HG02610 (cell line): Measurements from ENCODE around the gene ACOX2.
"Not testable (repeated sequence)": the region's sequence is repeated elsewhere in the genome, so short reads cannot be mapped to it uniquely, and the experiment has no call there.

Experiments
- ATAC-seq: cut with Tn5 transposase; IDR thresholded peaks from one replicate; pipeline ENCODE4 v1.9.1; 2021; ENCODE audit warnings: mild to moderate bottlenecking, moderate library complexity; ENCODE audit not compliant: unreplicated experiment

Gene ACOX2

GRCh38 chr3:58535531-58536500 is 1.2 kb downstream of the ACOX2 start:
- ATAC-seq, result no peak

DNA sequence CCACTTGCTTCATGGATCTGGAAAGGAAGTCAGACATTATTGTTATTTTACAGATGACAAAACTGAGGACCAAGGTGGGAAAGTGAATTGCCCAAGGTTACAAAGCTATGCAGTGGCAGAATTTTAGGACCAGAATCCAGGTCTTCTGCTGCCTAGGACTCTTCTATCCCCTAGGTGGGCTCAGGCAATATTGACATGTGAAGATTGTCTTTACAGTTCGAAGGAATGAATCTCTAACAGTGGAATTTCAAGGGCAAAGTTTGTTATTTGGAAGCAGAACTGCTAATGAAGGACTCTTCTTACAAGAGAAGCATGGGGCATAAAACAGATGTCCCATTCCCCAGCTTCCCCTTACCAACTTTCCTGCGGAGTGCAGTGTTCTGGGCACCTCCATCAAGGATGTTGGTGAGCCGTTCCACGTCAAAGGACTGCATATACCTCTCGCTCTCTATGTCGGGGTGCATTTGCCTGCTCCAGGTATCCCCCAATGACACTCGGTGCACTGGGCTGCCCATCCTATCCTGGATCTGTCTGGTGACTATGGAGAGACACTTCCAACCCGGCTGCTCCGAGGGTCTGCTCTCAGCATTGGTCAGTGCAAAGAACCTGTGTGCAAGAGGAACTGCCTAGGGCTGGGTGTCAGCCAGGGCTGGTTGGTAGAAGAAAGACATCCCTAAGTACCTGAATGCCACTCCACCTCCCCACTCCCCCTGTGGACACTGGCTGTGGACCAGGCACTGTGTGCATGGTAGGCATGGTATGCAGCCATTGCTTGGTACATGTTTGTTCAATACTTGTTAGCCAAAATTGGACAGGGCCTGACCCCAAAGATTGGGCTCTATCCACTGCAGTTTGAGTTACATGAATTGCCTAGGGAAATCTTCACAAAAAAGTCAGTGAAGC is 2.1 kb downstream of the ACOX2 start:
- ATAC-seq, result no peak

DNA sequence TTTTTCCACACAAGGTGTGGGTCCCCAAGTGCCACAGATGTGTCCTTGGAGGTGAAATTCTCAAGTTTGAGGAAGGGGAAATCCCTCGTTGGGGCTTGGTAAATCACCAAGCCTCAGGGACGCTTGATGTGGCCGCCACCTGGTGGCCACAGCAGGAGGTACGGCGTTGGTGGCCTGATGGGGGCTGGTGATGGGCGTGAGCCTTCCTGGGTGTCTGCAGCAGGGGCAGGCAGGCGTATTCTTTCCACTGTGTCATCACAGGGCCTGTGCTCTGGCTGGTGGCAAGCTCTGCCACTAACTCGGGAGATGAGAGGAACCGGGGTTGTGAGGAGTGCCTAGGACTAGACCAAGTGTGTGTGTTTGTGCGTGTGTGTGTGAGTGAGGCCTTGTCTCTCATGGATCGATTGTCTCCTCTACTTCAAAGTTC is 4.2 kb downstream of the ACOX2 start:
- peak; percentile 95 for ATAC-seq

GRCh38 chr3:58531956-58532355 is 5.0 kb downstream of the ACOX2 start:
- no peak for ATAC-seq

DNA sequence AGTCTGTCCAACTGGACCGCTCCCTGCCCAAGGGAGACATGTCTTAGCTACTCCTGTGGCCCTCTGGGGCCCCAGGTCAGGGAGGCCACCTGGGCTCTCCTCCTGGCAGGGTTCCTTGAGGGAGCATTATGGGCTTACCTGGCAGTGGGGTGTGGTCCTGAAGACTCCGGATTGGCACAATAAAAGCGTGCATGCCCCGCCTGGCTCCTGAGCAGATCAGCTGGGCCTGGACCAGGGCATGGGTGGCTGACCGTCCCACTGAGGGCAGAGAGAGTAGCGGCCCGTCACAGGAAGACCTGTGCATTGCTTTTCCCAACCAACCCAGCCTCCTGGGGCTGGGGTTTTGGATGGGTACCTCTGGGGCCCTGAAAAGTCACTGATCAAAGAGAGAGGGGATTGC is 5.4 kb downstream of the ACOX2 start:
- no peak for ATAC-seq

GRCh38 chr3:58530354-58530865 is 6.6 kb downstream of the ACOX2 start:
- no peak for ATAC-seq

- ATAC-seq, result no peak
Observed at GRCh38 chr3:58529516-58530353, 7.3 kb downstream of the ACOX2 start.

GRCh38 chr3:58528629-58529028 is 8.4 kb downstream of the ACOX2 start:
- no peak for ATAC-seq

- ATAC-seq, result not testable (repeated sequence)
Observed at GRCh38 chr3:58527440-58527839, 9.6 kb downstream of the ACOX2 start.

- no peak for ATAC-seq
Observed at GRCh38 chr3:58526515-58526957, 10.5 kb downstream of the ACOX2 start.

- ATAC-seq, result no peak
Observed at GRCh38 chr3:58524326-58524888, 12.6 kb downstream of the ACOX2 start.

- no peak for ATAC-seq
Observed at GRCh38 chr3:58522759-58523425, 14.1 kb downstream of the ACOX2 start.

GRCh38 chr3:58521917-58522631 is 14.9 kb downstream of the ACOX2 start:
- ATAC-seq, result no peak

GRCh38 chr3:58521336-58521670 is 15.7 kb downstream of the ACOX2 start:
- no peak for ATAC-seq

- no peak for ATAC-seq
Observed at GRCh38 chr3:58520403-58521335, 16.3 kb downstream of the ACOX2 start.

DNA sequence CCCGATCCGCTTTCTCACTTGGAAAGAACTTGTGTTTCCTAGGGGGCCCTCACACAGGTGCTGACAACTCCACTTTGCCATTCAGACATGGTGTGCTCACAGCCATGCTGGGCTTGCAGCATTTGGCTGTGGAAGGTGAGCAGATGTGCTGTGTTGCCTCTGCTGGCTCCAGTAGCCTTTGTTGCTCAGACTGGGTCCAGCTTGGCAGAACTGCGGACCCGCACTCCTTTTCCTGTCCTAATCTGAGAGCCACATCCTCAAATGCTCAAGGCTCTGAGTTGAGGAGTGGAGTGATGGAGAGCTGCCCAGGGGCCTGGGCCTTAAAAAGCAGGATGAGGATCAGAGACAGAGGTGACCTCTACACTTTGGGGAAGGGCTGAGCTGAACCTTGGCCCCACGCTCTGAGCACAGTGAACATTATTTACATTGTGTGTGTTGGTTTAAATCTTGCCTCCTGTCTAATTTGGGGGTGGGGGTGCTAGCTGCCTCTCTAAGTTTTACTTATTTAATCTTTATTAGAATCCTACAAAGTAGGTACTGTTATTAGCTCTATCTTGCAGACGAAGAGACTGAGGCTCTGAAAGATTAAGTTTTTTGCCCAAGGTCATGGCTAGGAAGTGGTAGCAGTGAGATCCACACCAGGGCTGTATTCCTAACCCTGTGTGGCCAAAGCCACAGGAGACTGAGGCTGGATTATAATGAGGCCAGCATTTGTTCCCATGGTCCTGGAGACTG is 17.2 kb downstream of the ACOX2 start:
- ATAC-seq, result no peak

- ATAC-seq, result no peak
Observed at GRCh38 chr3:58518291-58518789, 18.6 kb downstream of the ACOX2 start.
